GM18909 (cell line): ENCODE data around the gene UBA6.
A peak's percentile ranks its signal among the peaks of the same experiment; 100 is the strongest.
"Not testable (repeated sequence)": the region's sequence is repeated elsewhere in the genome, so short reads cannot be mapped to it uniquely, and the experiment has no call there.

Source experiments
- ATAC-seq: cut with Tn5 transposase; IDR thresholded peaks from one replicate; pipeline ENCODE4 v1.9.1; 2021; ENCODE audit warnings: mild to moderate bottlenecking; ENCODE audit not compliant: unreplicated experiment, poor library complexity

Gene UBA6

DNA sequence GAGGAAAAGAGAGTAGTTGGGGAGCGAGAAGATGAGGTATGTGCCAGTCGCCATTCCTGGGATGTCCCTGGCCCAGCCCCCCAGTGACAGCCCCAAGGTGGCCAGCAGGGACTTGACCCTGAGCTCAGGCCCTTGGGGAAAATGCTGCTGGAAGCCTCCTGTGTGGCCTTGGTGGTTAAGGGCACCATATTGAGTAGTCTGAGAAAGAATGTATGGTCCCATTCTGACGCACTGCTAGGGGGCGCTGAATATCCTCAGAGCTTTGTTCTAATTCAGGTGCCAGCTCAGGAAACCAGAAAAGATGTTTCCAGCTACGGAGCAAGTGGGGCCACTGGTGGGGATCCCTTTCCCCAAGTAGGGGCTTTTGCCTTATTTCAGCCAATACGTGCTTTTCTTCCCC is 14.0 kb upstream of the UBA6 start:
- ATAC-seq, result no peak

GRCh38 chr4:67714248-67714583 is 13.3 kb upstream of the UBA6 start:
- peak; percentile 66 for ATAC-seq

GRCh38 chr4:67713529-67714247 is 12.7 kb upstream of the UBA6 start:
- no peak for ATAC-seq

DNA sequence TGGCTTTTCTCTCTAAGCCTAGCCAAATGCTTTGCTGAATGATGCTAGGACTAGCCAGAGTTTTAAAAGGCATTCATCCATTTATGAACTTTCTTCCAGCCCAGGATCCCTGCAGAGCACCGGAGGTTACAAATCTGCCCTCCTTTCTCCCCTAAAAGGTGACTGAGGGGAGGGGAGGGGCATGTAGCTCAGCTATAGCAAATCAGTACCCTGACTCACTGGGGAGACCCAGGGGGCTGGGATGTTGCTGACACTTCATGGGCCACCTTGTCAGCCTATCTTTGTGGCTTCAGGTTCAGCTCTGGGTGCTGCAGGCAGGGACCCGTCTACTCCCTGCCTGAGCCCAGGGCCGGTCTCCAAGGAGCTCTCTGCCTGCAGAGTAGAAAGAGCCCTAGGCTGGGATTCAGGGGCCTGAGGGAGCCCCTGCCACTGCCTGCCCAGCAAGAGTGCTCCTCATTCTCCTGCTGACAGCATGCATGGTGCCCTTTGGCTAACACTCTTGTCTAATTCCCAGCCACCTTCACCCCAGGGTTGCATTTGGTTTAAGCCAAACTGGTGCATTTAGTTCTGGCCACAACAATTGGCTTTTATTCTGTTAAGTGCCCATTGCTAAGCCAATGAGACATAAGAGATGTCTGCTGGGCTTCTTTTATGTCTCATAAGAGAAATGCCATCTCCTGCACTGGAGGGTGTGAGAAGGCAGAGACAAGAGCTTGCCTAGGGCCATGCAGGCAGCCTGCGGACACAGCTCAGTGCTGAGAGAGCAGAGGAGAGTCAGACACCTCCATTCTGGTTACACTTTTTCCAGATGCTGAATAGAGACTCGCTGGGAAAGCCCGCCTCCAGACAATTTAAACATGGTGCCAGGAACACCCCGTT is 11.9 kb upstream of the UBA6 start:
- ATAC-seq, result no peak

- ATAC-seq, result no peak
Measured at GRCh38 chr4:67712000-67712625, 11.2 kb upstream of the UBA6 start.

GRCh38 chr4:67706682-67707081 is 5.7 kb upstream of the UBA6 start:
- not testable (repeated sequence) for ATAC-seq

GRCh38 chr4:67704843-67705242 is 3.9 kb upstream of the UBA6 start:
- ATAC-seq, result no peak

DNA sequence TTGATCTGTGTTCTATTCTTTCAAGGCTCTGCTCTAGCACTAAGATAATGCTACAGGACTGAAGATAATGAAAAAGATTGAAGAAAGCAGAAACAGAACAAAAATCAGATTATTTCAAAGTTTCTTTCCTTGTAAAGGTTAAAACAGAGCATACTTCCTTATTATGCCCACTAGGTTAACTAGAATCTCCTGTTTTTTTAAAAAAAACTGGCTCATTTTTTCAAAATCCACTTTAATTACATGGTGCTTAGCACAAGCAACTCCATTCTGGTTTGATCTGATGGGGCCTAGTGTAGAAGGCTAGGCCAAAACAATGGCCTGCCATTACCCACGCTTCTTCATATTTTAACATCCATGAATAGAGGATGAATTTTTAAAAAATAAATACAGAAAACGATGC is 1.2 kb upstream of the UBA6 start:
- no peak for ATAC-seq

DNA sequence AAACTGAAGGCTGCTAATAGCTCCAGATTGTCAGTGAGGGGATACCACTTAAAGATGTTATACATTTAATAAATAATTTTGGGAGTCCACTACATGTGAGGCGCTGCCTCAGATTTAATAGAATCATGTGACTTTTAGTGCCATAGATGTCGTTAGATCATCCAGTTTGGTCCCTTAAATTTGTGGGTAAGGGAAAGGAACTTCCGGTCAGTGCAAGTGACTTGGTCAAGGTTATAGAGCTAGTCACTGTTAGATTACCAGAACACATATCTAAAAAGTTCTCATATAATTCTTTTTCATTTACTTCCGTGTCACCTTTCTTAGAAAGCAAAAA is 529 bp upstream of the UBA6 start:
- ATAC-seq, result no peak

DNA sequence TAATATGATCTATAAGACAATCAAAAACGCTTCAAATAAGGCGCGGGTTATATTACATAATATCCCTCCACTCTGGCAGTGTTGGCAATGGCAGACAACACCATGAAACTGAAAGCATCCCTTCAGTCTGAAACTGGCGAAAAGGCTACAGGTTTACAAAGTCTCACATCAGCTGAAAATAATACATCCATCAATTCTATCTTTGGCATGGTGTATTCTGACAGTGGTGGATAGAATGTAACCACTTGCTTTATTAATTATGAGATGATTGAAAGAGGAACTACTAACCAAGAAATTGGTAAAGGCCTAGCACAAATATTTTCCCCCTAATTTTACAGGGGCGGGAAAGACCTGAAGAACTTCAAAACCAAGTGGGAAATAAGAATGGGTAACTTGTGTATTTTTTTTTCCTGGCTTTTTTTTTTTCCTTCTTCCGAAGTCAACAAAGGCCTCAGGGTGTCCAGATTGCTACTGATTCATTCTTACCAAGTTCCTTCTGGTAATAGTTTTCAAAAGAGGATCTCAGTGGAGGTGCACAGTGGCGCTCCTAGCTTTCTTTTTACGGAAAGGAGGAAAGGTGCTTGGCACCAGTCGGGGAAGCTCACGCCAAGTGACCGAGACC is 728 bp downstream of the UBA6 start:
- peak; percentile 15 for ATAC-seq

- no peak for ATAC-seq
Measured at GRCh38 chr4:67699603-67700002, 1.4 kb downstream of the UBA6 start.

DNA sequence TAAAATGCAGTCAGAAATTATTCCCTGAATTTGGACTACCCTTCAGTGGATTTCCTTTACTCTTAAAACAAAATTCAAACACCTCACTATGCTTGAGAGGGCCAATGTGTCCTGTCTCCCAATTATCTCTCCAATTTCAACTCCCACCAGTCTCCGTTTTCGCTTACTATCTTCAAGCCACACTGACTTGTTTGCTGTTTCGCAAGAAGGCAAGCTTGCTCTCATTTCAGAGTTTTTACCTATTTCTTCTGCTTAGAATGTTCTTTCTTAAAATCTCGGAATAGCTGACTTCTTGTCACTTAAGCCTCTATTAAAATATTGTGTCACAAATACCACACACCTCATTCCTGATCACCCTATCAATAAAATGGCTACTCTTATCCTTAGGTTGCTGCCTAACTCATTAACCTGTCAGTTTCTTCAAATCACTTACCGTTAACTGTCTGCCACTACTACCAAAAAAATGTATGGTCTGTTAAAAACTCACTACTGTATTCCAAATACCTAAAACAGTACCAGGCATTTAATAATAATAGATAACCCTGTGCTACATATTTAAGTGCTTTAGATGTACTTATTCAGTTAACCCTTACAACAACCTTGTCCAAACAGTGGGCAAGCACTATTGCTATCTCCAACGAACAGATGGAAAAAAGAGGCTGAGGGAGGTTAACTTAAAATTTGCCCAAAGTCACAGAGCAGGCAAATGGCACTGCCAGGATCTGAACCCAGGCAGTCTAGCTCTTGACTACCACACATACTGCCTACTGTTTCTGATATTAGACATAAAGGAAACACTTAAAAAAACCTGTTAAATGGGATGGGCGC is 2.9 kb downstream of the UBA6 start:
- no peak for ATAC-seq

DNA sequence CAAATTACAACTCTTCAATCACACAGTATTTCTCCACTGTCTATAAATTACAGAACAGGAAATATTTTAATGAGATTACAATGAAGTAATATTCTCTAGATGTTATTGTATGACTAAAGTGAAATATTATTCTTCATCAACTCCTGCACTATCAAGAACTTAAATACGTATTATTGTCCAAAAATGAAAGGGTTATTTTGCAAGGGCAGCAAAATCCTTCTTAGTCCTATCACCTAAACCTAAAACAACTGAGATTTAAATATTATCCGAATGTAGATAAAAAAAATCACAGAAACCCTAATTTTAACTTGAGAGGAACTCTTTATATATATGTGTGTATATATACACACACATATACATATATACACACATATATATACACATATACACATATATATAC is 4.9 kb downstream of the UBA6 start:
- ATAC-seq, result no peak

GRCh38 chr4:67694662-67695061 is 6.3 kb downstream of the UBA6 start:
- ATAC-seq, result no peak

GRCh38 chr4:67691328-67691727 is 9.6 kb downstream of the UBA6 start:
- ATAC-seq, result no peak

GRCh38 chr4:67687636-67688035 is 13.3 kb downstream of the UBA6 start:
- no peak for ATAC-seq

DNA sequence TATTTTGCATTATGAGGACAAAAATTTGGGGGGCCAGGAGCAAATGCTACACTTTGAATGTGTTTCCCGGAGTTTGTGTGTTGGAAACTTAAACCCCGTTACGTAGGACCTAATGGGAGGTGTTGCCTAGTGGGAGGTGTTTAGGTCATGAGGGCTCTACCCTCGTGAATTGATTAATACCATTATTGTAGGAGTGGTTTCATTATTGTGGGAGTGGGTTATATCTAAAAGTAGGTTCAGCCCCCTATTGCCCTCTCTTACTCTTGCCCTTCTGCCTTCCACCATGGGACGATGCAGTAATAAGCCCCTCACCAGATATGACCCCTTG is 15.5 kb downstream of the UBA6 start:
- ATAC-seq, result no peak

- ATAC-seq, result no peak
Measured at GRCh38 chr4:67684839-67685531, 16.0 kb downstream of the UBA6 start.

DNA sequence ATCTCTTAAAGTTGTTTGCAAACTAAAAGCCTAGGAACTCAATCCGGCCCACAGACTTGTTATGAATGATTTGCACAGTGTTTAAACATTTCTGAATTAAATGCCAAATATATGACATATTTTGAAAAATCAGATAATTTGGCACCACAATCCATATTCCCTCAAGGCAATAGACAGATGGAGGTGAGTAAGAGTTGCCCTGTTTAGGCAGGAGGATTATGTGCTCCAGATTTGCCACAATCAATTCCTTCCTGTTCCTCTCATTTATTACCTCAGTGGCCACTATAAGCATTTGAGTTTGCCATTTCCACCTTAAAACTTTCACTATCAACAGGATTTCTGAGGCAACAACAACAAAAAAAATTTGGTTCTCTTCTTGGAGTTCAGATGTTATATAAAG is 18.7 kb downstream of the UBA6 start:
- ATAC-seq, result no peak
